IMR-90 (cell line): ENCODE data around the gene BCAS3. TPM values are rescaled to one million over a fixed set of nuclear protein-coding genes. Genes with fewer than 3 reads are reported as not detected.

Experiments
- ATAC-seq: fragments of 200-7000 bp; cut with Tn5 transposase; 2 replicates; pipeline ENCODE4 v1.9.1; 2020; ENCODE audit warnings: low read depth, mild to moderate bottlenecking, moderate library complexity
- BruUV-seq: library from RNA; stranded (reverse); fragments of 400-500 nt; replicated peaks from 2 replicates; lab custom pipeline; 2021; lab: Mats Ljungman, UMichigan
- CTCF ChIA-PET: fragments of 300-600 bp; formaldehyde crosslinking; extraction: SDS; loops from one replicate; lab custom pipeline; 2021; ENCODE audit warnings: antibody characterized with exemption; lab: Yijun Ruan, JAX
- POLR2A ChIA-PET: fragments of 300-600 bp; sonication (Branson Sonifier 250); formaldehyde crosslinking; loops from one replicate; lab custom pipeline; 2022; ENCODE audit warnings: antibody characterized with exemption; ENCODE audit not compliant: unreplicated experiment; lab: Charles Lee
- DNase-seq: peaks from one replicate; pipeline ENCODE4 v3.0.0; 2013
- H2AFZ ChIP-seq: replicated peaks from 2 replicates; pipeline ENCODE3; 2013; ENCODE audit warnings: low read length, mild to moderate bottlenecking; ENCODE audit not compliant: poor library complexity
- H2AK5ac ChIP-seq: 2 replicates; pipeline ENCODE4 v1.6.1; 2013; ENCODE audit warnings: low read depth, low read length, inconsistent platforms
- H2AK9ac ChIP-seq: replicated peaks from 2 replicates; pipeline ENCODE3; 2013; ENCODE audit warnings: mild to moderate bottlenecking, low read depth, low read length, moderate library complexity; ENCODE audit not compliant: poor library complexity
- H2BK120ac ChIP-seq: 2 replicates; pipeline ENCODE4 v1.6.1; 2013; ENCODE audit warnings: low read depth, low read length, inconsistent platforms
- H2BK15ac ChIP-seq: 3 replicates; pipeline ENCODE4 v1.6.1; 2013; ENCODE audit warnings: low read depth, low read length, inconsistent platforms
- H2BK20ac ChIP-seq: 2 replicates; pipeline ENCODE4 v1.6.1; 2013; ENCODE audit warnings: low read depth, mild to moderate bottlenecking, inconsistent platforms, low read length, moderate library complexity
- H2BK5ac ChIP-seq: 2 replicates; pipeline ENCODE4 v1.6.1; 2013; ENCODE audit warnings: mild to moderate bottlenecking, low read depth, low read length, inconsistent platforms; ENCODE audit not compliant: poor library complexity, severe bottlenecking
- H3K14ac ChIP-seq: replicated peaks from 2 replicates; pipeline ENCODE4 v1.6.1; 2013; ENCODE audit warnings: low read depth, low read length, inconsistent platforms
- H3K18ac ChIP-seq: 2 replicates; pipeline ENCODE4 v1.6.1; 2013; ENCODE audit warnings: low read depth, low read length, control low read depth
- H3K23ac ChIP-seq: 2 replicates; pipeline ENCODE4 v1.6.1; 2013; ENCODE audit warnings: low read depth, low read length, inconsistent platforms
- H3K27ac ChIP-seq: 2 replicates; pipeline ENCODE4 v1.5.1; 2013; ENCODE audit warnings: mild to moderate bottlenecking, control low read depth, low read length; ENCODE audit not compliant: insufficient read depth
- H3K27me3 ChIP-seq: 2 replicates; pipeline ENCODE4 v1.6.1; 2013; ENCODE audit warnings: low read length; ENCODE audit not compliant: control insufficient read depth, insufficient read depth
- H3K36me3 ChIP-seq: 2 replicates; pipeline ENCODE4 v1.6.1; 2013; ENCODE audit warnings: low read length, mixed read lengths; ENCODE audit not compliant: control insufficient read depth, insufficient read depth
- H3K4ac ChIP-seq: 2 replicates; pipeline ENCODE4 v1.6.1; 2013; ENCODE audit warnings: low read depth, low read length, inconsistent platforms
- H3K4me1 ChIP-seq: 2 replicates; pipeline ENCODE4 v1.6.1; 2013; ENCODE audit warnings: low read length, mixed read lengths; ENCODE audit not compliant: control insufficient read depth, insufficient read depth
- H3K4me2 ChIP-seq: 2 replicates; pipeline ENCODE4 v1.6.1; 2013; ENCODE audit warnings: low read depth, mild to moderate bottlenecking, control low read depth, low read length, moderate library complexity
- H3K4me3 ChIP-seq: 2 replicates; pipeline ENCODE4 v1.5.1; 2013; ENCODE audit warnings: low read depth, mild to moderate bottlenecking, control low read depth, low read length, moderate library complexity; ENCODE audit not compliant: insufficient read depth
- H3K56ac ChIP-seq: 2 replicates; pipeline ENCODE4 v1.6.1; 2013; ENCODE audit warnings: low read length, inconsistent platforms; ENCODE audit not compliant: insufficient read depth; ENCODE audit errors: extremely low read depth
- H3K79me1 ChIP-seq, 2 experiments: 2 replicates each; pipeline ENCODE4 v1.6.1; 2013; ENCODE audit warnings: low read length in 2 of 2, inconsistent platforms in 1 of 2, low read depth in 1 of 2
- H3K9ac ChIP-seq: 2 replicates; pipeline ENCODE4 v1.6.1; 2013; ENCODE audit warnings: low read depth, low read length, control low read depth
- H3K9me1 ChIP-seq: 2 replicates; pipeline ENCODE4 v1.6.1; 2013; ENCODE audit warnings: low read length, inconsistent platforms; ENCODE audit not compliant: insufficient read depth
- H3K9me3 ChIP-seq: 2 replicates; pipeline ENCODE4 v1.6.1; 2013; ENCODE audit warnings: low read length; ENCODE audit not compliant: control insufficient read depth, insufficient read depth
- H4K20me1 ChIP-seq: 2 replicates; pipeline ENCODE4 v1.6.1; 2013; ENCODE audit warnings: low read length, inconsistent platforms; ENCODE audit not compliant: insufficient read depth
- H4K5ac ChIP-seq: 2 replicates; pipeline ENCODE4 v1.6.1; 2013; ENCODE audit warnings: mild to moderate bottlenecking, low read depth, low read length, control low read depth
- H4K8ac ChIP-seq, 2 experiments: 2 replicates each; pipeline ENCODE4 v1.6.1; 2013; ENCODE audit warnings: low read depth in 2 of 2, low read length in 2 of 2, control low read depth in 1 of 2, inconsistent platforms in 1 of 2
- H4K91ac ChIP-seq: 2 replicates; pipeline ENCODE4 v1.6.1; 2013; ENCODE audit warnings: low read depth, low read length, inconsistent platforms; ENCODE audit not compliant: insufficient read depth
- BHLHE40 ChIP-seq: fragments of 150-350 bp; IDR thresholded peaks from 2 replicates; pipeline ENCODE4 v1.6.1; 2016; ENCODE audit warnings: mild to moderate bottlenecking, low read depth, low read length
- CEBPB ChIP-seq: IDR thresholded peaks from 2 replicates; pipeline ENCODE4 v1.6.1; 2012; ENCODE audit warnings: low read depth, low read length, improper control_type of control experiment
- CHD1 ChIP-seq: IDR thresholded peaks from 2 replicates; pipeline ENCODE4 v1.6.1; 2012; ENCODE audit warnings: low read depth, low read length, improper control_type of control experiment
- CTCF ChIP-seq: conservative IDR thresholded peaks from 2 replicates; pipeline ENCODE4 v1.5.1; 2012; ENCODE audit warnings: mild to moderate bottlenecking, low read depth, low read length, improper control_type of control experiment
- ELK1 ChIP-seq: fragments of 150-350 bp; IDR thresholded peaks from 2 replicates; pipeline ENCODE4 v1.6.1; 2016; ENCODE audit warnings: low read depth, mild to moderate bottlenecking, low read length, moderate library complexity, borderline replicate concordance
- FOS ChIP-seq: fragments of 150-350 bp; IDR thresholded peaks from 2 replicates; pipeline ENCODE4 v1.6.1; 2016; ENCODE audit warnings: low read depth, low read length
- MAFK ChIP-seq: IDR thresholded peaks from 2 replicates; pipeline ENCODE4 v1.6.1; 2012; ENCODE audit warnings: low read depth, low read length, improper control_type of control experiment
- MXI1 ChIP-seq: IDR thresholded peaks from 2 replicates; pipeline ENCODE4 v1.6.1; 2012; ENCODE audit warnings: low read depth, mild to moderate bottlenecking, low read length, moderate library complexity, borderline replicate concordance
- NFE2L2 ChIP-seq: fragments of 150-350 bp; IDR thresholded peaks from 2 replicates; pipeline ENCODE4 v1.6.1; 2016; ENCODE audit warnings: low read depth, mild to moderate bottlenecking, low read length
- POLR2A ChIP-seq: IDR thresholded peaks from 2 replicates; pipeline ENCODE4 v1.6.1; 2012; ENCODE audit warnings: mild to moderate bottlenecking, low read depth, low read length
- RAD21 ChIP-seq: IDR thresholded peaks from 2 replicates; pipeline ENCODE4 v1.6.1; 2012; ENCODE audit warnings: low read length, improper control_type of control experiment
- SMC3 ChIP-seq: fragments of 150-350 bp; IDR thresholded peaks from 2 replicates; pipeline ENCODE4 v1.6.1; 2016; ENCODE audit warnings: low read depth, mild to moderate bottlenecking, antibody characterized with exemption, low read length, moderate library complexity
- USF2 ChIP-seq: fragments of 150-350 bp; IDR thresholded peaks from 2 replicates; pipeline ENCODE4 v1.6.1; 2017; ENCODE audit warnings: mild to moderate bottlenecking, antibody characterized with exemption, low read length, low read depth
- WGBS, 2 experiments: methylation state at CpG; one replicate each; pipeline versions ENCODE4 v1.1.5 to v1.1.7; 2013; ENCODE audit warnings: missing lambda C conversion rate in 2 of 2; ENCODE audit not compliant: insufficient read length in 1 of 2; ENCODE audit errors: extremely low coverage in 2 of 2; 5-methylcytosine and 5-hydroxymethylcytosine counted together
- dilution Hi-C: fragments of 300-500 bp; cut with HindIII; formaldehyde crosslinking; loops from one replicate; pipeline ENCODE4 v1.14.3; 2018; ENCODE audit warnings: low sequenced_read_pairs; ENCODE audit not compliant: unreplicated experiment
- in situ Hi-C: fragments of 300-500 bp; cut with MboI; formaldehyde crosslinking; loops from 3 replicates; pipeline ENCODE4 v1.14.3; 2019; ENCODE audit warnings: low sequenced_read_pairs, inconsistent platforms, mixed read lengths
- intact Hi-C: fragments of 100-400 bp; cut with micrococcal nuclease; formaldehyde crosslinking; loops from 2 replicates; pipeline ENCODE4 v1.10.0; 2022
- polyA plus RNA-seq, 3 experiments: library from polyadenylated mRNA; depleted of rRNA; stranded (reverse); fragments of >200 nt; gene quantifications; 2 replicates each; pipeline ENCODE4 v1.2.3, GENCODE V29; 2012; ENCODE audit warnings: low replicate concordance in 1 of 3
- total RNA-seq: library from RNA; depleted of rRNA; stranded (reverse); fragments of >200 nt; gene quantifications from 2 replicates; pipeline ENCODE4 v1.2.3, GENCODE V29; 2012

BCAS3 gene
- total and polyA plus RNA-seq, 2 of the 4 experiments (the other 2 are of a cell fraction), result 6.3 to 27.1 TPM

- Histone ChIP-seq H2AK9ac (no peak overlapping the region), H3K23ac (no peak overlapping the region), H3K56ac (no peak overlapping the region), H3K27ac (no peak overlapping the region), H4K5ac (no peak overlapping the region), H3K18ac (no peak overlapping the region), H2BK15ac (no peak overlapping the region), H4K91ac (no peak overlapping the region), H2BK20ac (no peak overlapping the region), H2AK5ac (no peak overlapping the region), H2AFZ (no peak overlapping the region), H3K9me1 (no peaks in the 10 kb centered on the region; the same call in 1 of the 2 replicates), H3K4me2 (no peak overlapping the region), H4K8ac (no peak overlapping the region), H3K27me3 (no peaks in the 10 kb centered on the region), H2BK120ac (no peak overlapping the region), H3K9me3 (no peaks in the 10 kb centered on the region), H3K14ac (no peak overlapping the region), H2BK5ac (no peak overlapping the region), H3K4ac (no peak overlapping the region), H3K4me1 (peaks cover 2% of the 10 kb centered on the region; the same call in 1 of the 2 replicates), H4K20me1 (peaks cover 12% of the 10 kb centered on the region; the same call in 1 of the 2 replicates), H3K9ac (no peak overlapping the region), H3K4me3 (no peak overlapping the region), H3K36me3 (peaks cover 18% of the 10 kb centered on the region; the same call in 1 of the 2 replicates), H3K79me1 (peaks cover 8 to 53% of the 10 kb centered on the region in 2 experiments; a peak in 3 of 4 replicates)
- POLR2A ChIA-PET, result interaction anchor here (0.6 kb wide), 1 partner anchor 76 kb away, joined by 3 read pairs; no protein-coding TSS in a partner anchor
- no peak for DNase-seq
- in situ Hi-C loops, result loop anchor here (25.0 kb wide), 1 partner anchor 509 kb away; the partner anchor contains the start of gene CA4
- dilution Hi-C loops, result no loop called here
- TF ChIP-seq FOS, result no peak
- no peak for TF ChIP-seq ELK1
- TF ChIP-seq CEBPB, result no peak
- TF ChIP-seq BHLHE40, result no peak
- TF ChIP-seq MXI1, result no peak
- TF ChIP-seq CHD1, result no peak
- no peak for TF ChIP-seq POLR2A
- TF ChIP-seq CTCF, result no peak
- no peak for TF ChIP-seq NFE2L2
- no peak for TF ChIP-seq SMC3
- no peak for TF ChIP-seq USF2
- TF ChIP-seq MAFK, result no peak
- TF ChIP-seq RAD21, result no peak
- intact Hi-C loops, result no loop called here
- CTCF ChIA-PET, result no interaction called here
- BruUV-seq, result no TSS peak
- ATAC-seq, result no peak
- WGBS, 2 experiments, result no CpG with 5 or more reads among the region's 3 CpGs
Observed at GRCh38 chr17:60645918-60646523, 31.6 kb upstream of the BCAS3 start.
